DMS153 (cell line): ENCODE measurements around the gene RANBP2.
A peak's percentile ranks its signal among the peaks of the same experiment; 100 is the strongest.
"Not testable (repeated sequence)": the region's sequence is repeated elsewhere in the genome, so short reads cannot be mapped to it uniquely, and the experiment has no call there.

Source experiments
- DNase-seq: peaks from one replicate; lab custom pipeline; 2025; lab: John Stamatoyannopoulos, UW

The RANBP2 gene

GRCh38 chr2:108719149-108720044 lies at the start of gene RANBP2:
Gene RANBP2, plus strand, starts transcription at chr2:108719482. Its CDS starts 125 bp downstream, at chr2:108719607.
- DNase-seq: peak; percentile 91

DNA sequence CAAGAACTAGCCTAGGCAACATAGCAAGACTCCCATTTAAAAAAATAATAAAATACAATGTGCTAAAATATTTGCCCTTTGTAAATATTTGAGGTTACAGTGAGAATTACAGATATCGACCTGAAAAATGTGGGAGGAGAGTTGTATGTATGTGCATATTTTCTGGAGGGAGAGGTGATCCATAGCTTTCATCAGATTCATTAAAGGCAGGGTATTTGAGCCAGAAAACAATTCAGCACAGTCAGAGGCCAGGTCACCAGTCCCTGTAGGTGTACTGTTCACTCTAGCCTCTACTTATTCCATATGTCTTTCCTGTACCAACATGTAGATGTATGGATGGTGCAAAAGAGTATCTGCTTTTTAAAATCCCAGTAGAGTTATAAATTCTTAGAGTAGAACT lies 49.0 kb upstream of the RANBP2 start:
- DNase-seq: not testable (repeated sequence)

- DNase-seq: not testable (repeated sequence)
These were observed 47.0 kb upstream of the RANBP2 start for GRCh38 chr2:108672200-108672805.

DNA sequence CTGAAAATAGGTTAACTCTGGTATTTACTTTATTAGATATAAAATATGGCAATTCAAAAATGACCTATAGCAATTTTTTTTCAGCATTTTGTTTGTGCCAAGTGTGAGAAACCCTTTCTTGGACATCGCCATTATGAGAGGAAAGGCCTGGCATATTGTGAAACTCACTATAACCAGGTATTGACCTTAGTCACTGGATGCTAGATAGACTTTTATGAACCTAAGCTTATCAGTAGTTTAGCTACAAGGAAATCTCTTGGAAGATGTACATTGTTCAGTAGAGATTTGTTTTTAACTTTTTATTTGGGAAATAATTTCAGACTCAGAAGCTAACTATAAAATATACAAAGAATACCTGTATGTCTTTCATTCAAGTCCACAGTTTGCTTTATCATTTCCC lies 42.8 kb upstream of the RANBP2 start:
- DNase-seq: not testable (repeated sequence)

GRCh38 chr2:108677239-108677744 lies 42.0 kb upstream of the RANBP2 start:
- not testable (repeated sequence) for DNase-seq

GRCh38 chr2:108678198-108678651 lies 41.1 kb upstream of the RANBP2 start:
- peak; percentile 81 for DNase-seq

DNA sequence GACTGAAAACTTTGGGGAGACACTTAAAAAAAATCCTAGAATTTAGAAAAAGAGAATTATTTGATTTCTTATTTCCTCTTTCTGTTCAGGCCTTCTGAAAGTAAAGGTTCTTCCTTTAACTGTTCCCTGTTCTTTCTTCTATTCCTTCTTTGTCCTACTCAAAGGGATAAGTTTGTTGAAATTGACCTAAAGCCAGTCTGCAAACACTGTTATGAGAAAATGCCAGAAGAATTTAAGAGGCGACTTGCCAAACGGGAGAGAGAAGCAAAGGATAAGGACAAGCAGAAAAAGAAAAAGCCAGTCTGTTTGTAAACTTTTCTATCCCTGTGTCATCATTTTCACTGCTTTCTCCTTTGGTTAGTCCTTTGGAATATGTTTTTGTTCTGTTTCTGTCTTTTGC lies 38.5 kb upstream of the RANBP2 start:
- DNase-seq: not testable (repeated sequence)

DNA sequence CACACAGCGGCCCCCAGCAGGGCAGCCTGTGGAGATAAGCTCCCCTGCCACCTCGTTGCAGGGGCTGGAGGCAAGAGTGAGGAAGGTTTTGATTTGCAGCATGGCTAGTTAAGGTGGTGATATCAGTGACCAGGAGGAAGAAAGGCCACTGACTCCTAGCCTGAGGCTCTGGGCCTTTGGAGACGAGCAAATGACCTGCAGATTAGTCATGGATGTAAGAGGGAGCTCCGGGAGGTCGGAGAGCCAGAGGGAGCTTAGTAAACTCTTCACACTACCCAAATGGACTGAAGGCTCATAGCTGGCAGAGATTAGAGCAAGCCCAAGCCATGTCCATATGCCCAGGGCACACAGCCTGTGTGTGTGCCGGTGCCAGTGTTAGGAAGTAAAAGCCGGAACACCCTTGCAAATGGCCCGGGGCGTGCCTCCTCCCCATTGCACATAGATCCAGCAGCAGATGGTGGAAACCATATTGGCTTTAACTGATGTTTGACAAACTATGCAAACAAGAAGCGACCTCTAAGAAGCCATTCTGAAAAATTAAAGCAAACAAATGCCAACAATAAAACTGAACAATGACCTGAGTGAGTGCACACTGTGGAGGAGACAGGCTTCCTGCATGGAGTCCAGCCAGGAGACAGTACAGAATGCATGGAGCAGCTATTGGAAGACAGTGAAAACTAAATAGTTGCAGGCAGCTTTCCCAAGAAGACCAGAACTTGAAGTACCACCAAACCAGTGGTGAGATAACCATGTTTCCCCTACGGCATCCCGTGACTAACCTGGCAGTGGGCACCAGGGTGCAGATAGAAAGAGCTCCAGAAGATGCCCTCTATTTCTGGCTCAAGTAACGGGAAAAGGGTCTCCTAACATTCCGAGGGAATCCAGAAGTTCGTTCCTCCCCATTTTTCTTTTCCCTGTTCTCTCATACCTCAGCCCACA lies 30.2 kb upstream of the RANBP2 start:
- DNase-seq: peak; percentile 42

DNA sequence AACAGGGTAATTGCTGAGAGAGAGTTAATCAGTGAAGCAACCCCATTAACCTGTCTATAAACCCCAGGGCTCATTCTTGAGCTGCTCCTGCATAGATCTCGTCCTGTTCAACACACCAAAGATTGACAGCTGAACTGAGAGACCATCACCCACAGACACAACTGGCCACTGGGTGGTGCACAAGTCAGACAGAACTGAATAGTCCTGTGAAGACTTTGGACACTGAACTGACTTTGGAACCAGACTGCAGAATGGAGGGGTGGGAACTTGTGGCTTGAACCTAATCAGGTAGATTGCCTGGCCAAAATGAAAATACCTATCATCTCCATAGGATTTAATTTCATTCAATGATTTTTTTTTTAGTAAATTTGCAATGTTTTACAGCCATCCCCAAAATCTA lies 29.3 kb upstream of the RANBP2 start:
- not testable (repeated sequence) for DNase-seq

GRCh38 chr2:108691447-108691846 lies 27.8 kb upstream of the RANBP2 start:
- DNase-seq: no peak

GRCh38 chr2:108701208-108701607 lies 18.1 kb upstream of the RANBP2 start:
- no peak for DNase-seq

GRCh38 chr2:108701806-108702205 lies 17.5 kb upstream of the RANBP2 start:
- DNase-seq: no peak

- no peak for DNase-seq
These were observed 14.4 kb upstream of the RANBP2 start for GRCh38 chr2:108704871-108705270.

GRCh38 chr2:108707300-108707699 lies 12.0 kb upstream of the RANBP2 start:
- no peak for DNase-seq

GRCh38 chr2:108716971-108717370 lies 2.3 kb upstream of the RANBP2 start:
- DNase-seq: not testable (repeated sequence)

DNA sequence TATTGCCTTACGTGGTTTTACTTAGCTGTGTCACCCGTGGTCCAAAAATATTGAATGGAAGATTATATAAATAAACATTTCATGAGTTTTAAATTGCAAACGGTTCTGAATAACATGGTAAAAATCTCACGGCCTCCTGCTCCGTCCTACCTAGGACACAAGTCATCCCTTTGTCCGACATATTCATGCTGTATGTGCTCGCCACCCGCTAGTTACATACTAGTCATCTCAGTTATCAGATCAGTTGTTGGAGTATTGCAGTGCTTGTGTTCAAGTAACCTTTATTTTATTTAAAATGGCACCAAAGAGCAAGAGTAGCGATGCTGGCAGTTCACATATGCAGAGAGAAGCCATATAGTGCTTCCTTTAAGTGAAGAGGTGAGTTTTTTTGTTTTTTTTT lies 6.8 kb downstream of the RANBP2 start:
- DNase-seq: not testable (repeated sequence)

DNA sequence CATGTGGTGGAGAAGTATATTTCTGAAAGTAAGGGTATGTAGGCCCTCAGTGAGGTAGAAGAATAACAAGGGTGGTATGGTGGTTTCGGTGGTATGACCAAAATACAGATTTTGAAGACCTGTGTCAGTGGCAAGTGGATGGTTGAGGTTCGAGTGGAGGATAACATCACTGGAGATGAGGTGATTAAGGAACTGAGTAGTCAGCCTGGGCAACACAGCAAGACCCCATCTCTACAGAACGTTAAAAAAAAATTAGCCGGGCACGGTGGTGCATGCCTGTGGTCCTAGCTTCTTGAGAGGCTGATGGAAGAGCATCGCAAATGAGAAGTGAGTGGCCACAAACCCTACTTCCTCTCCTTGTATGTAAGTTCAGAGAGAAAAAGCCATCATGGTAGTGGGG lies 15.4 kb downstream of the RANBP2 start:
- not testable (repeated sequence) for DNase-seq

GRCh38 chr2:108757973-108758372 lies 38.7 kb downstream of the RANBP2 start:
- not testable (repeated sequence) for DNase-seq

- DNase-seq: not testable (repeated sequence)
These were observed 43.3 kb downstream of the RANBP2 start for GRCh38 chr2:108762618-108763017.

DNA sequence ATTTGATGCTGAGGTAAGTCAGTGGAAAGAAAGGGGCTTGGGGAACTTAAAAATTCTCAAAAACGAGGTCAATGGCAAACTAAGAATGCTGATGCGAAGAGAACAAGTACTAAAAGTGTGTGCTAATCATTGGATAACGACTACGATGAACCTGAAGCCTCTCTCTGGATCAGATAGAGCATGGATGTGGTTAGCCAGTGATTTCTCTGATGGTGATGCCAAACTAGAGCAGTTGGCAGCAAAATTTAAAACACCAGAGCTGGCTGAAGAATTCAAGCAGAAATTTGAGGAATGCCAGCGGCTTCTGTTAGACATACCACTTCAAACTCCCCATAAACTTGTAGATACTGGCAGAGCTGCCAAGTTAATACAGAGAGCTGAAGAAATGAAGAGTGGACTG lies 47.4 kb downstream of the RANBP2 start:
- not testable (repeated sequence) for DNase-seq

- not testable (repeated sequence) for DNase-seq
These were observed 48.6 kb downstream of the RANBP2 start for GRCh38 chr2:108767859-108768258.

DNA sequence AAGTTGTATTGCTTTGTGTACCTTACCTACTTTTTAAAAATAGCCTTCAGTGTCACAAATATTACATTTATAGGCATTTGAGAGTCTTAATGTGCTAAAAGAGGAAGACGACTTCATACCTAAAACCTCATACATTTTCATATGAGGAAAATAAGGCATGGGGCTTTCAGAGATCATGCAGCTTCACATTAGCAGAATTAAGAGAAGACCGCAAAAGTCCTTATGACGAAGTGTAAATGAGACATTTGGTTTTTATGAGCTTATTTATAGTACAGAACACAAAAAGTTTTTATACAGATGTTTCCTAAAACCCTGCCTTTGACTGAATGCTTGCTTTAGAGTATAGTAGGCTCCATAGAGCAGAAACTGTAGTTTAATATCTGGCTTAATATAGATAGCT lies 57.2 kb downstream of the RANBP2 start:
- no peak for DNase-seq
